ENCODE results near the gene HIVEP3. TPM values are rescaled to one million over a fixed set of nuclear protein-coding genes. Genes with fewer than 3 reads are reported as not detected.
"Not testable (repeated sequence)": the region's sequence is repeated elsewhere in the genome, so short reads cannot be mapped to it uniquely, and the experiment has no call there.

HIVEP3 gene
- total RNA-seq, 1 donor from 2014 or later: 1.8 TPM

- peak; percentile 12 to 30 for DNase-seq (ENCODE audit: low read depth in 2 of 2)
Measured at GRCh38 chr1:41714638-41715389, 203.9 kb downstream of the HIVEP3 start.

- peak; percentile 31 to 88 for DNase-seq (ENCODE audit: low read depth in 2 of 2)
Measured at GRCh38 chr1:41713557-41714327, 205.0 kb downstream of the HIVEP3 start.

GRCh38 chr1:41713141-41713540 is 205.6 kb downstream of the HIVEP3 start:
- no peak for DNase-seq (ENCODE audit: low read depth in 2 of 2)

- DNase-seq (ENCODE audit: low read depth in 2 of 2): no peak
Measured at GRCh38 chr1:41712695-41713094, 206.0 kb downstream of the HIVEP3 start.

GRCh38 chr1:41712081-41712480 is 206.6 kb downstream of the HIVEP3 start:
- DNase-seq (ENCODE audit: low read depth in 2 of 2): no peak

GRCh38 chr1:41711581-41711980 is 207.1 kb downstream of the HIVEP3 start:
- DNase-seq (ENCODE audit: low read depth in 2 of 2): no peak

GRCh38 chr1:41710980-41711379 is 207.7 kb downstream of the HIVEP3 start:
- DNase-seq (ENCODE audit: low read depth in 2 of 2): no peak

- peak in 1 of 2 donors; percentile 39 for DNase-seq (ENCODE audit: low read depth in 2 of 2)
Measured at GRCh38 chr1:41709873-41710272, 208.8 kb downstream of the HIVEP3 start.

GRCh38 chr1:41709331-41709730 is 209.4 kb downstream of the HIVEP3 start:
- no peak for DNase-seq (ENCODE audit: low read depth in 2 of 2)

- no peak for DNase-seq (ENCODE audit: low read depth in 2 of 2)
Measured at GRCh38 chr1:41708332-41708731, 210.4 kb downstream of the HIVEP3 start.

- DNase-seq (ENCODE audit: low read depth in 2 of 2): no peak
Measured at GRCh38 chr1:41707793-41708192, 210.9 kb downstream of the HIVEP3 start.

GRCh38 chr1:41705798-41706197 is 212.9 kb downstream of the HIVEP3 start:
- DNase-seq (ENCODE audit: low read depth in 2 of 2): no peak

- DNase-seq (ENCODE audit: low read depth in 2 of 2): no peak
Measured at GRCh38 chr1:41704196-41704595, 214.5 kb downstream of the HIVEP3 start.

- no peak for DNase-seq (ENCODE audit: low read depth in 2 of 2)
Measured at GRCh38 chr1:41702771-41703170, 216.0 kb downstream of the HIVEP3 start.

- DNase-seq (ENCODE audit: low read depth in 2 of 2): no peak
Measured at GRCh38 chr1:41700986-41701535, 217.7 kb downstream of the HIVEP3 start.

GRCh38 chr1:41700581-41700980 is 218.1 kb downstream of the HIVEP3 start:
- DNase-seq (ENCODE audit: low read depth in 2 of 2): no peak

- no peak for DNase-seq (ENCODE audit: low read depth in 2 of 2)
Measured at GRCh38 chr1:41699861-41700248, 218.9 kb downstream of the HIVEP3 start.

GRCh38 chr1:41698916-41699860 is 219.5 kb downstream of the HIVEP3 start:
- no peak for DNase-seq (ENCODE audit: low read depth in 2 of 2)

GRCh38 chr1:41696381-41696780 is 222.3 kb downstream of the HIVEP3 start:
- DNase-seq (ENCODE audit: low read depth in 2 of 2): no peak

- DNase-seq (ENCODE audit: low read depth in 2 of 2): no peak
Measured at GRCh38 chr1:41695118-41695745, 223.5 kb downstream of the HIVEP3 start.

GRCh38 chr1:41691966-41692365 is 226.8 kb downstream of the HIVEP3 start:
- DNase-seq (ENCODE audit: low read depth in 2 of 2): not testable (repeated sequence)
